COLO668 (cell line): Measurements from ENCODE around the gene IPP.
"Not testable (repeated sequence)": the region's sequence is repeated elsewhere in the genome, so short reads cannot be mapped to it uniquely, and the experiment has no call there.

Experiments
- DNase-seq: peaks from one replicate; lab custom pipeline; 2025; ENCODE audit not compliant: unreplicated experiment; lab: John Stamatoyannopoulos, UW

IPP gene

GRCh38 chr1:45750298-45751038 lies at the start of gene IPP:
Gene IPP (minus strand): TSS chr1:45750653. CDS start chr1:45746411, 4,242 bp downstream.
- DNase-seq = peak; percentile 100

DNA sequence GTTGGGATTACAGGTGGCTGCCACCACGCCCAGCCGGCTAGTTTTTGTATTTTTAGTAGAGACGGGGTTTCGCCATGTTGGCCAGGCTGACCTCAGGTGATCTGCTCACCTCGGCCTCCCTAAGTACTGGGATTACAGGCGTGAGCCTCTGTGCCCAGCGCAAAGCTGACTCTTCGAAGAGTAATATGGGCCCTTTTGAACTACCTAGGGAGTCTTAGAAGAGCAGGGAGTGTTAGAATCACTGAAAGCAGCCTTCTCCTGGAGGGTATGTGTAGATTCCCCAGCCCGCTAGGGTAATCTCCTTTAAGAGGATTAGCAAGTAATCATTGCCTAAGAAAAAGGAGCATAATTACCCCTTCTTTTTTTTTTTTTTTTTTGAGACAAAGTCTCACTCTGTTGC lies 46.5 kb upstream of the IPP start:
- no peak for DNase-seq

GRCh38 chr1:45796381-45796780 lies 45.9 kb upstream of the IPP start:
- DNase-seq = no peak

GRCh38 chr1:45793942-45794604 lies 43.6 kb upstream of the IPP start:
- DNase-seq = no peak

GRCh38 chr1:45792744-45793143 lies 42.3 kb upstream of the IPP start:
- no peak for DNase-seq

DNA sequence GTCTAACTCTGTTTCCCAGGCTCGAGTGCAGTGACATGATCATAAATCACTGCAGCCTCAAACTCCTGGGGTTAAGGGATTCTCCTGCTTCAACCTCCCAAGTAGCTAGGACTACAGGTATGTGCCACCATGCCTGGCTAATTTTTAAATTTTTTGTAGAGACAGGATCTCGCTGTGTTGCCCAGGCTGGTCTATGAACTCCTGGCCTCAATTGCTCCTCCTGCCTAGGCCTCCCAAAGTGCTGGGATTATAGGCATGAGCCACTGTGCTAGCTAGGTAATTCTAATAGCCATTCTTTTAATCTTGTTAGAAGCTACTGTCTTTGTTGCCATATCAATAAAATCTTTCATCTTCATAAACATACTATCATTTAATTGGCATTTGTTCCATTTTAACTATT lies 39.1 kb upstream of the IPP start:
- no peak for DNase-seq

DNA sequence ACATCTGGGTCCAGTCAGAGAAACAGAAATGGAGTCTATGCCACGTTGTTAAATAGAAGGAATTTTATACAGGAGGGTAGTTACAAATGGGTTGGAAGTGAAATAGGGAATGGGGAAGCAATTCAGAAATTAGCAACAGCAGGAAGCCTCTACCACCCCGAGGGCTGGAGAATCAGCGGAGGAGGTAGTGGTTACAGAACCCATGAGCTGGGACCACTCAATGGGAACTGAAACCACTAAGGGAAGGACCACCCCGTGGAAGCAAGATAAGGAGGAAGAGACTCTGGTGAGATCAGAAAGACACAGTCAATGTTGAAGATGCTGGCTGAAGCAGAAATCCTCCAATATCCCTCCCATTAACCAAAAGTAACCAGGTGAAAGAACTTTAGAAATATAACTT lies 37.5 kb upstream of the IPP start:
- no peak for DNase-seq

GRCh38 chr1:45785583-45785982 lies 35.1 kb upstream of the IPP start:
- no peak for DNase-seq

DNA sequence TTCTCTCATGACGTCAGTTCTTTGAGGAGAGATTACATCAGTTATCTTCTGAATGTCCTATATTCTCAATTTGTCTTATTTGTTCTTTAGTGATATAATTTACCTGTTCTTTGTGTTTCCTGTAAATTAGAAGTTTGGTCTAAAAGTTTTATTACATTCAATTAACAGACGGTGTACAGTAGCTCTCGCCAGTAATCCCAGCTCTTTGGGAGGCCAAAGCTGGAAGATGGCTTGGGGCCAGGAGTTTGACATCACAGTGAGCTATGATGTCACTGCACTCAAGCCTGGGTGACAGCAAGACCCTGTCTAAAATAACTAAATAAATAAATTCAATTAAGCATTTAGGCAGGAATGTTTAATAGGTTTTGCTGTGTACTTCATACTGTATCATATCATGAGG lies 25.3 kb upstream of the IPP start:
- DNase-seq = no peak

DNA sequence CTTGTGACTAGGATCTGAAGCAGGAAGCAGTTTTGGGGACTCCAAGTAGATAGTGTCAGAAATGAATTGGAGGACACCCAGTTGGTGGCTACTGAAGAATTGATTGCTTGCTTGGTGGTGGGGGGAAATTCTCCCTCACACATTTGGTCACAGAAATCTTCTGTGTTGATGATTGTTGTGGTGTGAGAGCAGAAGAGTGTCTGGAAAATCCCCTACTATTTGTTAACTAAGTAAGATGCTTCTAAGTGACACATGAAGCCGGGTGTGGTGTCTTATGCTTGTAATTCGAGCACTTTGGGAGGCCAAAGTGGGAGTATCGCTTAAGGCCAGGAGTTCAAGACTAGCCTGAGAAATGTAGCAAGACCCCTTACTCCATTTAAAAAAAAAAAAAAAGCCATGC lies 22.5 kb upstream of the IPP start:
- DNase-seq = no peak

DNA sequence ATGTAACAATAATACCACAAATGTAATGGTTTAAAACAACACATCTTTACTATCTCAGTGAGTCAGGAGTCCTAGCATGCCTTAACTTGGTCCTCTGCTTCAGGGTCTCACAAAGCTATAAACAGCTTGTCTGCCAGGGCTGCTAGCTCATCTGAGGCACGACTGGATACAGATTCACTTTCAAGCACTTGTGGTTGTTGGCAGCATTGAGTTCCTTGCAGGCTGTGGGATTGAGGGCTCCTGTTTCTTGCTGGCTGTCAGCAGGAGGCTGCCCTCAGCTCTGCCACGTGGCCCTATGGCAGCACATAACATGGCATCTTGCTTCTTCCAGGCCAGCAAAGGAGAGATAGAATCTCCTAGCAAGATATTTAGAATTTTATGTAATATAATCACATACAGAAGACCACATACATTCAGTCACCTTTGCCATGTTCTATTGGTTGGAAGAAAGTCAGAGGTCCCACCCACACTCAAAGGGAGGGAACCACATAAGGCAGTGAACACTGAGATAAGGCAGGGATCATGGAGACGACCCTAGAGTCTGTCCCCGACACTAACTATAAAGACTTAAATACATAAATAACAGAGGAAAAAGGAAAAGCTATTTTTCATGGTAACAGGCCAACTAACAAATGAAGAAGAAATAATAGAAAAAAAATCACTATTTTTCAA lies 18.9 kb upstream of the IPP start:
- no peak for DNase-seq

DNA sequence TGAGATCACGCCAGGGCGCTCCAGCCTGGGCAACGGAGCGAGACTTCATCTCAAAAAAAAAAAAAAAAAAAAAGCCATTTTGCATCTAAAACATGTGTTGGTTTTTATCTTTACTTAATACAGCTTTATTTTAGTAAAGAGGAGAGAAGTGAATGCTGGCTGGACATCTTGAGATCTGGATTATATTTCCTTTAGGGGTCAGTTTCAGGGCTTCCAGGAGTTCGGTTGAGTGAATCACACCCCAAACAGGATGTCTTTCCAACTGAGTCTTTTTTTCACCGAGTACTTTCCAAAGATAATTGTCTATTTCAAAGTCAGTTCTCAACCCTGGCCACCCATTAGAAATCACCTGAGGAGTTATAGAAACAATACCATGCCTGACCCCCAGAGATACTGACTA lies 16.6 kb upstream of the IPP start:
- no peak for DNase-seq

DNA sequence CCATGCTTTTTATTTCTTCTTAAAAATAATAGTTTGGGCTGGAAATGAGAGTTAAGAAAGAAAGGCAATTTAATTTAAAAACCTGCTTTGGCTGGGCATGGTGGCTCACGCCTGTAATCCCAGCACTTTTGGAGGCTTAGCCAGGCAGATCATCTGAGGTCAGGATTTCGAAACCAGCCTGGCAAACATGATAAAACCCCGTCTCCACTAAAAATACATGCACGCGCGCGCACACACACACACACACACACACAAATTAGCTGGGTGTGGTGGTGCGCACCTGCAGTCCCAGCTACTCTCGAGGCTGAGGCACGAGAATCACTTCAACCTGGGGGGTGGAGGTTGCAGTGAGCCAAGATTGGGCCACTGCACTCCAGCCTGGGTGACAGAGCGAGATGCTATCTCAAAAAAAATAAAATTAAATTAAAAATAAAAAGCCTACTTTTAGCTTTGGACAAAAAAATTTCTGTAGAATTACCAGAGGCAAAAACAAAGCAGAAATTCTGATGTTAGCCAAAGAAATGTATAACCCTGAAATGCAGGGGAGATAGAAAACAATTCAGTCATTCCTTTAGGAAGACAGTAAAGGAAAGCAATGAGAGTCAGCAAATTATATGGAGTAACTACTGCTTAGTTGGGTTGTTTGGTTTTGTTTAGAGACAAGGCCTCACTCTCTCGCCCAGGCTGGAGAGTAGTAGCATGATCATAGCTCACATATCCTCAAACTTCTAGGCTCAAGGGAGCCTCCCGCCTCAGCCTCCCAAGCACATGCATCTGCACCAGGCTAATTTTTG lies 15.7 kb upstream of the IPP start:
- DNase-seq = no peak

DNA sequence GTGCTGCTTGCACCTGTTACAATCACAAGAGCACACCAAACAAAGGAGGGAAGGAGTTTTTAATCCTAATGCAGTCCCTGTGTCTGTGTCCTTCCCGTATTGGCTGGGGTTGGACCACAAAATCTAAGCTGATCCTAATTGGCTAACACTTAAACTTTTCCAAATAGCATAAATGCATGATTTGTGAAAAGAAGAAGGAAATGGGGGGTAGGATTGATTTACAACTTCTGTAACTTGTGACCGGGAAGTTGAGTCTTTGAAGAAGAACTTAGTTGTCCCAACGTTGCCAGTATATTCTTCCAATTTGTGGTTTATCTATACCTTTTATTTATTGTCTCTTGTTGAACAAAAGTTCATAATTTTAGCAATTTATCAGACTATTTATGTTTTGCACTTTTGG lies 11.8 kb upstream of the IPP start:
- DNase-seq = no peak

GRCh38 chr1:45755697-45756096 lies 5.2 kb upstream of the IPP start:
- DNase-seq = no peak

DNA sequence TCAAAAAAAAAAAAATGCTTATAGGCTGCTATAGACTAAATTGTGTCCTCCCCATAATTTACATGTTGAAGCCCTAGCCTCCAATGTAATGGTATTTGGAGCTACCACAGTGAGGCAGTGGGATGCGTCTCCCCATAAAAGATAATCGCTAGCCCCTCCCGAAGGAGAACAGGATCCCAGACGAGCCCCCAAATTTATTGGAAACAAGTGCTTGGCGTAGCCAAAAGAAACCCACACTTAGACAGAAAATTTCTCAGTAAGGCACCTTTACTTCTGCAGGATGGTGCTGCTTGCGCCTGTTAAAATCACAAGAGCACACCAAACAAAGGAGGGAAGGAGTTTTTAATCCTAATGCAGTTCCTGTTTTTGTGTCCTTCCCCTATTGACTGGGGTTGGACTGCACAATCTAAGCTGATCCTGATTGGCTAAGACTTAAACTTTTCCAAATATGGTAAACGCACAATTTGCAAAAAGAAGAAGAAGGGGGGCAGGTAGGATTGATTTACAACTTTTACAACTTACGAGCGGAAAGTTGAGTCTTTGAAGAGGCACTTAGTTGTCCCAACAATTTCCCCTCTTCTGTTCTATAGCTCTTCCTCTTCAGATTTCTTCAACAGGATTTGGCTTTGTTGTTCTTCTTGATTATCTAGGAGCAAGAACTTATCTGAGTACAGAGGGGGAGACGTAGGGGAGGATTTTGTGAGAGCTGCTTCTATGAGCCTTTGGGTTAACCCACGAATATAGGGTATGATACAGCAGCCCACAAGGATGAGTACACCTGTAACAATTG lies 3.0 kb upstream of the IPP start:
- no peak for DNase-seq

GRCh38 chr1:45752441-45753052 lies 2.1 kb upstream of the IPP start:
- no peak for DNase-seq

GRCh38 chr1:45752014-45752413 lies 1.6 kb upstream of the IPP start:
- DNase-seq = no peak

DNA sequence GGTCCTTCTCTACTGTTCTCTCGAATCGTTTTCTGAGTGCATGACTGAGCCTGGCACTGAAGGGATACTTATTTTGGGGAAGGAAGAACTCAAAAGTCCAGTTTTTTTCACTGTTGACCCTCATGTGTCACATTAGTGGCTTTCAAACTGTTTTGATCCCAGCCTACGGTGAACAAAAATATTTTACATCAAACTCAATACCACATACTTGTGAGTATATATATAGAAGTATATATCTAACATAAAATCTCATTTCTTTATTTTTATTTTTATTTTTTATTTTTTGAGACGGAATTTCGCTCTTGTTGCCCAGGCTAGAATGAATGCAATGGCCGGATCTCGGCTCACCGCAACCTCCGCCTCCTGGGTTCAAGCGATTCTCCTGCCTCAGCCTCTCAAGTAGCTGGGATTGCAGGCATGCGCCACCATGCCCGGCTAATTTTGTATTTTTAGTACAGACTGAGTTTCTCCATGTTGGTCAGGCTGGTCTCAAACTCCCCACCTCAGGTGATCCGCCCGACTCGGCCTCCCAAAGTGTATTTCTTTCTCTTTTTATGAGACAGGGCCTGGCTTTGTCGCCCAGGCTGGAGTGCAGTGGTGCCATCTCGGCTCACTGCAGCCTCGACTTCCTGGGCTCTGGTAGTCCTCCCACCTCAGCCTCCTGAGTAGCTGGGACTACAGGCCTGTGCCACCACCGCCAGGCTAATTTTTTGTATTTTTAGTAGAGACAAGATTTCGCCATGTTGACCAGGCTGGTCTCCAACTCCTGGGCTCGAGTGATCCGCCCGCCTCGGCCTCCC lies 786 bp upstream of the IPP start:
- DNase-seq = not testable (repeated sequence)
